Measurements from ENCODE around the gene GJB4.

GRCh38 chr1:34795916-34796315, 36.4 kb downstream of the GJB4 start:
- TF ChIP-seq EZH2 (IDR thresholded peaks at IDR 0.05) (no peak), CTCF (IDR thresholded peaks at IDR 0.05) (no peak), EZH2phosphoT487 (IDR thresholded peaks at IDR 0.05) (no peak)

Data from neural progenitor cell (in vitro differentiated cells).